ENCODE results near the gene RASIP1.
"Not testable (repeated sequence)": the region's sequence is repeated elsewhere in the genome, so short reads cannot be mapped to it uniquely, and the experiment has no call there.

Gene RASIP1

GRCh38 chr19:48740164-48740972 is at the start of gene RASIP1:
TSS of gene RASIP1 (minus strand) at chr19:48740610. CDS start at chr19:48740282, 328 bp downstream.
- no peak for DNase-seq

- not testable (repeated sequence) for DNase-seq
These were observed 46.9 kb upstream of the RASIP1 start for GRCh38 chr19:48787331-48787730.

GRCh38 chr19:48786422-48786821 is 46.0 kb upstream of the RASIP1 start:
- DNase-seq = not testable (repeated sequence)

- no peak for DNase-seq
These were observed 44.1 kb upstream of the RASIP1 start for GRCh38 chr19:48784527-48784926.

GRCh38 chr19:48780631-48781391 is 40.4 kb upstream of the RASIP1 start:
- no peak for DNase-seq

GRCh38 chr19:48779636-48780035 is 39.2 kb upstream of the RASIP1 start:
- no peak for DNase-seq

GRCh38 chr19:48777720-48778119 is 37.3 kb upstream of the RASIP1 start:
- DNase-seq = no peak

- DNase-seq = no peak
These were observed 36.7 kb upstream of the RASIP1 start for GRCh38 chr19:48777139-48777538.

- DNase-seq = no peak
These were observed 32.1 kb upstream of the RASIP1 start for GRCh38 chr19:48772503-48772953.

GRCh38 chr19:48770734-48771472 is 30.5 kb upstream of the RASIP1 start:
- DNase-seq = no peak

- DNase-seq = no peak
These were observed 29.9 kb upstream of the RASIP1 start for GRCh38 chr19:48770266-48770665.

- no peak for DNase-seq
These were observed 28.7 kb upstream of the RASIP1 start for GRCh38 chr19:48768994-48769713.

GRCh38 chr19:48768171-48768753 is 27.9 kb upstream of the RASIP1 start:
- not testable (repeated sequence) for DNase-seq

GRCh38 chr19:48765816-48766215 is 25.4 kb upstream of the RASIP1 start:
- DNase-seq = not testable (repeated sequence)

- no peak for DNase-seq
These were observed 20.2 kb upstream of the RASIP1 start for GRCh38 chr19:48760504-48761205.

- no peak for DNase-seq
These were observed 17.3 kb upstream of the RASIP1 start for GRCh38 chr19:48757741-48758144.

GRCh38 chr19:48757089-48757675 is 16.8 kb upstream of the RASIP1 start:
- DNase-seq = no peak

- DNase-seq = no peak
These were observed 16.3 kb upstream of the RASIP1 start for GRCh38 chr19:48756686-48757085.

- DNase-seq = no peak
These were observed 15.8 kb upstream of the RASIP1 start for GRCh38 chr19:48756212-48756611.

- no peak for DNase-seq
These were observed 15.4 kb upstream of the RASIP1 start for GRCh38 chr19:48755787-48756186.

- no peak for DNase-seq
These were observed 14.8 kb upstream of the RASIP1 start, which contains the start of gene FGF21 for GRCh38 chr19:48755084-48755641. TSS of gene FGF21 (plus strand) at chr19:48755524. CDS start at chr19:48756237, 713 bp downstream.

Data from KG1 (cell line).